Cardiac muscle cell (in vitro differentiated cells and primary cell): ENCODE measurements around the gene NPIPB6. TPM values are rescaled to one million over a fixed set of nuclear protein-coding genes. Genes with fewer than 3 reads are reported as not detected.
A peak's percentile ranks its signal among the peaks of the same experiment; 100 is the strongest.

ENCODE experiments used
- DNase-seq, 2 donors: peaks; one replicate each; pipeline versions ENCODE4 v3.0.0 to v3.0.0-alpha.2; 2010 to 2017; ENCODE audit warnings: low read depth in 1 of 2, low spot score in 1 of 2
- H3K27ac ChIP-seq: fragments of 200-600 bp; sonication (generic); 2 replicates; pipeline ENCODE4 v1.5.1; 2016
- H3K27me3 ChIP-seq: fragments of 200-600 bp; sonication (generic); 2 replicates; pipeline ENCODE4 v1.6.0; 2016; ENCODE audit warnings: control low read depth
- H3K36me3 ChIP-seq: fragments of 200-600 bp; sonication (generic); 2 replicates; pipeline ENCODE4 v1.5.1; 2016; ENCODE audit warnings: control low read depth
- H3K4me1 ChIP-seq: fragments of 200-600 bp; sonication (generic); 2 replicates; pipeline ENCODE4 v1.8.1; 2017; ENCODE audit warnings: low read depth, mild to moderate bottlenecking, mixed run types
- H3K4me3 ChIP-seq: fragments of 200-600 bp; sonication (generic); 2 replicates; pipeline ENCODE4 v1.5.1; 2016; ENCODE audit warnings: mild to moderate bottlenecking
- H3K9me3 ChIP-seq: fragments of 200-600 bp; sonication (generic); 2 replicates; pipeline ENCODE4 v1.5.1; 2017; ENCODE audit warnings: low read depth, mild to moderate bottlenecking, control low read depth
- CTCF ChIP-seq: IDR thresholded peaks from 2 replicates; pipeline ENCODE4 v1.5.1; 2012; ENCODE audit warnings: low read depth, mild to moderate bottlenecking, low read length
- polyA plus RNA-seq: library from polyadenylated mRNA; unstranded; fragments of >200 nt; fragmentation: Nextera tagmentation; extraction: Ambion mirVana; gene quantifications from 2 replicates; pipeline ENCODE4 v1.2.1, GENCODE V29; 2016
- total RNA-seq: library from RNA; depleted of rRNA; stranded (reverse); fragments of >200 nt; gene quantifications from 2 replicates; pipeline ENCODE4 v1.2.3, GENCODE V29; 2016

NPIPB6 gene
- total and polyA plus RNA-seq, 2 experiments from 2014 or later, result 3.2 to 4.9 TPM

- no peaks in the 10 kb centered on the region for H3K36me3 ChIP-seq
- no peaks in the 10 kb centered on the region for H3K27me3 ChIP-seq
Observed at GRCh38 chr16:28317040-28317880, 46.0 kb downstream of the NPIPB6 start.

GRCh38 chr16:28316054-28316453 lies 47.3 kb downstream of the NPIPB6 start:
- H3K4me1 ChIP-seq, result no peaks in the 10 kb centered on the region
- no peak overlapping the region for H3K27ac ChIP-seq
- no peaks in the 10 kb centered on the region for H3K9me3 ChIP-seq
- no peak for TF ChIP-seq CTCF
- H3K27me3 ChIP-seq, result no peaks in the 10 kb centered on the region
- no peak for DNase-seq
- H3K36me3 ChIP-seq, result no peaks in the 10 kb centered on the region
- H3K4me3 ChIP-seq, result no peak overlapping the region

More at GRCh38 chr16:28317040-28317880, 46.0 kb downstream of the NPIPB6 start:
- peak; percentile 88 for TF ChIP-seq CTCF
- no peaks in the 10 kb centered on the region for H3K4me1 ChIP-seq
- DNase-seq, result peak; percentile 44 to 63
- no peak overlapping the region for H3K4me3 ChIP-seq
- H3K9me3 ChIP-seq, result no peaks in the 10 kb centered on the region
- H3K27ac ChIP-seq, result no peak overlapping the region

- DNase-seq, result no peak
- TF ChIP-seq CTCF, result no peak
- no peaks in the 10 kb centered on the region for H3K36me3 ChIP-seq
- no peak overlapping the region for H3K27ac ChIP-seq
- H3K4me1 ChIP-seq, result no peaks in the 10 kb centered on the region
- no peak overlapping the region for H3K4me3 ChIP-seq
- H3K27me3 ChIP-seq, result no peaks in the 10 kb centered on the region
- no peaks in the 10 kb centered on the region for H3K9me3 ChIP-seq
Observed at GRCh38 chr16:28313587-28313986, 49.7 kb downstream of the NPIPB6 start.

GRCh38 chr16:28312327-28312726 lies 51.0 kb downstream of the NPIPB6 start:
- Histone ChIP-seq H3K27ac (no peak overlapping the region), H3K4me1 (no peaks in the 10 kb centered on the region), H3K36me3 (no peaks in the 10 kb centered on the region), H3K4me3 (no peak overlapping the region), H3K27me3 (no peaks in the 10 kb centered on the region), H3K9me3 (no peaks in the 10 kb centered on the region)
- no peak for TF ChIP-seq CTCF
- DNase-seq, result no peak

GRCh38 chr16:28311913-28312312 lies 51.4 kb downstream of the NPIPB6 start:
- DNase-seq, result no peak
- no peaks in the 10 kb centered on the region for H3K36me3 ChIP-seq
- no peak overlapping the region for H3K27ac ChIP-seq
- no peak for TF ChIP-seq CTCF
- no peaks in the 10 kb centered on the region for H3K4me1 ChIP-seq
- no peaks in the 10 kb centered on the region for H3K9me3 ChIP-seq
- H3K4me3 ChIP-seq, result no peak overlapping the region
- H3K27me3 ChIP-seq, result no peaks in the 10 kb centered on the region
